Activated CD8-positive, alpha-beta memory T cell treated with anti-CD3 and anti-CD28 coated beads for 4 hours (primary cell): ENCODE results near the gene CROCC.
A peak's percentile ranks its signal among the peaks of the same experiment; 100 is the strongest.
"Not testable (repeated sequence)": the region's sequence is repeated elsewhere in the genome, so short reads cannot be mapped to it uniquely, and the experiment has no call there.

Experiments used
- DNase-seq, 2 donors: peaks; one replicate each; pipeline ENCODE4 v3.0.0-alpha.2; 2020; ENCODE audit warnings: low read depth in 2 of 2

The CROCC gene, protein sequence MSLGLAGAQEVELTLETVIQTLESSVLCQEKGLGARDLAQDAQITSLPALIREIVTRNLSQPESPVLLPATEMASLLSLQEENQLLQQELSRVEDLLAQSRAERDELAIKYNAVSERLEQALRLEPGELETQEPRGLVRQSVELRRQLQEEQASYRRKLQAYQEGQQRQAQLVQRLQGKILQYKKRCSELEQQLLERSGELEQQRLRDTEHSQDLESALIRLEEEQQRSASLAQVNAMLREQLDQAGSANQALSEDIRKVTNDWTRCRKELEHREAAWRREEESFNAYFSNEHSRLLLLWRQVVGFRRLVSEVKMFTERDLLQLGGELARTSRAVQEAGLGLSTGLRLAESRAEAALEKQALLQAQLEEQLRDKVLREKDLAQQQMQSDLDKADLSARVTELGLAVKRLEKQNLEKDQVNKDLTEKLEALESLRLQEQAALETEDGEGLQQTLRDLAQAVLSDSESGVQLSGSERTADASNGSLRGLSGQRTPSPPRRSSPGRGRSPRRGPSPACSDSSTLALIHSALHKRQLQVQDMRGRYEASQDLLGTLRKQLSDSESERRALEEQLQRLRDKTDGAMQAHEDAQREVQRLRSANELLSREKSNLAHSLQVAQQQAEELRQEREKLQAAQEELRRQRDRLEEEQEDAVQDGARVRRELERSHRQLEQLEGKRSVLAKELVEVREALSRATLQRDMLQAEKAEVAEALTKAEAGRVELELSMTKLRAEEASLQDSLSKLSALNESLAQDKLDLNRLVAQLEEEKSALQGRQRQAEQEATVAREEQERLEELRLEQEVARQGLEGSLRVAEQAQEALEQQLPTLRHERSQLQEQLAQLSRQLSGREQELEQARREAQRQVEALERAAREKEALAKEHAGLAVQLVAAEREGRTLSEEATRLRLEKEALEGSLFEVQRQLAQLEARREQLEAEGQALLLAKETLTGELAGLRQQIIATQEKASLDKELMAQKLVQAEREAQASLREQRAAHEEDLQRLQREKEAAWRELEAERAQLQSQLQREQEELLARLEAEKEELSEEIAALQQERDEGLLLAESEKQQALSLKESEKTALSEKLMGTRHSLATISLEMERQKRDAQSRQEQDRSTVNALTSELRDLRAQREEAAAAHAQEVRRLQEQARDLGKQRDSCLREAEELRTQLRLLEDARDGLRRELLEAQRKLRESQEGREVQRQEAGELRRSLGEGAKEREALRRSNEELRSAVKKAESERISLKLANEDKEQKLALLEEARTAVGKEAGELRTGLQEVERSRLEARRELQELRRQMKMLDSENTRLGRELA (N-terminal part only)

DNA sequence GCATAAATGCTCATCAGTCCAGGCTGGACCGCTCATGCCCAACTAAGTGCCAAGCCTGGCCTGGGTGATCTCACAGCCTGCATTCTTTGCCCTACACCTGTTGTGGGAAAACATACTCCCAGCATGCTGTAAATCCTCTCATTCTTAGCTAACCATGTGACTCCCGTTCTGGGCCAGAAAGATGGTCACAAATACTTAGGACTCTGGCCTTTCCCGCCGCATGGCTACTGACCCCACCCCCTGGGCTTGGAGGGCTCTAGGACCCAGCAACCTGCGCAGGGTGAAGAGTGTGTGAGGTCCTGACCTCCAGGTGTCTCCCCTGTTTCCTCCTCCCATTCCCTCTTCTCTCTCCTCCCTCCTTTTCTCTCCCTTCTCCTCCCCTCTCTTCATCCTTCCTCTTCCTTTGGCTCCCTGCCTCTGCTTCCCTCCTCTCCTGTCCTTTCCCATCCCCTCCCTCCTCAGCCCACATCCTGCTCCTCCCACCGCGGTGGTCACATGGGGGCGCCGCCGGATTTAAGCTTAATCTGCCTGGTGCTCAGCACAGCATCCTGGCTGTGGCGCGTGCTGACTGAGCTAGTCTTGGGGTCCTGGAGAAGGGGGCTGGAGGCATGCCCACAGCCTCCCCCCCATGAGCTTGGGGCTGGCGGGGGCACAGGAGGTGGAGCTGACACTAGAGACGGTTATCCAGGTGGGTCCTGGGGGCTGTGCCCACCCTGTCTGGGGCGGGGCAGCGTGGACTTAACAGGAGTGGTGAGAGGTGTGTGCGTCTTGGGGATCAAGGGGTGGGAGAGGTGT is at the start of gene CROCC:
Gene CROCC (plus strand): TSS at position 541 of the 795 bp plus-strand sequence. CDS start 88 bp downstream, at position 629.
- DNase-seq, result no peak

DNA sequence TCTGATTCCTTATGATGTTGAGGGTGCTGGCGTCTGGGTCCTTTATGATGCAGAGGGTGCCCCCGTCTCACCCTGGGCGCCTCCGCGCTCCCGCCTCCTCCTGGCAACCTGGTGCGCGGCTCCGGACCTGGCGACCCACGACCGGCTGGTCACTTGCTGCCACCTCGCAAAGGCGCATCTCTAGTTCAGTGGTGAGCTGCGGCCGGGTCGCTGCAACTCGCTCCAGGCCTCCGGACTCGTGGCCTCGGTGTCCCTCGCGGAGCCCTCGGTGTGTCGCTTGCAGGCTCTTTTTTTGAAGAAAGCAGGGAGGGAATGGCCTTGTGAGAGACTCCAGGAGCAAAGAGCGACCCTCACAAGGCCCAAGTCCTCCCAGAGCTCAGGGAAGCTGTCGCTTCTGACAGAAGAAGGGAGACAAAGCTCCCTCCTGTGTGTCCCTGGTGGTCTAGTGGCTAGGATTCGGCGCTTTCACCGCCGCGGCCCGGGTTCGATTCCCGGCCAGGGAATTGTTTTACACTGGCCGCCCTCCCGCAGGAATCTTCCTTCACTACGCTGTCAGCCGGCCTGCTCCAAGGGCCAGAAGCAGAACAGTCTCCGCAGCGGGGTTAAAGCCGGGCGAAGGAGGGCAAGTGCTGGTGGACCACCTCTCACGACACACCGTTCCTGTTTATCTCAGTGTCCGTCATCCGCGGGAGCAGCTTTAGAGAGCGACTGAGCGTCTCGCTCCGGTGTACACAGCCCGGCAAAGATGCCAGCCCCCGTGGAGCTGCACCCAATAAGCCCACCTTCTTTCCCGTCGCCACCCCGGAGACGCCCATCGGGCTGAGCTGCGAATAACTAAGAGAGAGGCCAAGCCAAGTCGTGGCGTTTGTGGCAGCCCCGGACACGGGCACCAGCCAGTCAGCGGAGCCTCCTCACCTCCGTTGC is 49.3 kb upstream of the CROCC start:
- not testable (repeated sequence) for DNase-seq

- peak; percentile 31 to 35 for DNase-seq
These were observed 48.5 kb upstream of the CROCC start for GRCh38 chr1:16873076-16873879.

GRCh38 chr1:16874968-16875765 is 46.6 kb upstream of the CROCC start:
- not testable (repeated sequence) for DNase-seq

- DNase-seq, result not testable (repeated sequence)
These were observed 40.0 kb upstream of the CROCC start for GRCh38 chr1:16881742-16882141.

GRCh38 chr1:16882986-16883385 is 38.7 kb upstream of the CROCC start:
- no peak for DNase-seq

- not testable (repeated sequence) for DNase-seq
These were observed 37.2 kb upstream of the CROCC start for GRCh38 chr1:16884487-16884886.

DNA sequence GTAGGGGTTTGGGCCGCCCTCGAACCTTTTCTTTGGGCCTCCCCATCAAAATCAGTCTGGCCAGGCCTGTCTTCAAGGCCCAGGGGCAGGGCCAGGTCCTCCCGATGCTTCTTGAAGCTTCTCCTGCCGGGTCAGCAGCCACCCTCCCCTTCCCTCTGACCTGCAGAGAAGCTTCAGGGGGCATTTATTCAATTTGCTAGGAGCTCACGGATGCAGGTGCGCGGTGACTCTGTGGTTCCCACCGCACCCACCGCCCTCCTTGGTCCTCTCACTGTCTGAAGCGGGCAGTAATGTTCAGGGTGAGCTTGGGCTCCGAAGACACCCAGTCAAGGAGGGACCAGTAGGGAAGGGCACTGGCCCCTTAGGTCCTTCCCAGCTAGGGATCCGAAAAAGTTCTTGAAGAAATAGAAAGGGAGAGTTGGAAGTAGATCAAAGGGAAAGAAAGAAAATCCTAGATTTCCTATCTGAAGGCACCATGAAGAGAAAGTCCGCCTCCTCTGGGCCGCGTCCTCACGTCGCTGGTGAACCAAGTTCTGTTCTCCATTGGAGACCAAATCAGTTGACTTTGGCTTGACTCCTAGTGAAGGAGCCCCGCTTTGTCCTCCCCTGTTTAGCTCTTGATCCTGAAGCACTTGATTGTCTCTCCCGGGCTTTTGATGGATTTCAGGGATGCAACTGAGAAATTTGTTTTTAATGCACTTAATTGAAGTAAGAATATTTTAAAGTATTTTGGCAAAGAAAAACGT is 34.7 kb upstream of the CROCC start:
- DNase-seq, result no peak

- DNase-seq, result no peak
These were observed 32.6 kb upstream of the CROCC start for GRCh38 chr1:16888860-16889816.

- DNase-seq, result not testable (repeated sequence)
These were observed 31.2 kb upstream of the CROCC start for GRCh38 chr1:16890539-16891021.

GRCh38 chr1:16891057-16891456 is 30.7 kb upstream of the CROCC start:
- DNase-seq, result not testable (repeated sequence)

DNA sequence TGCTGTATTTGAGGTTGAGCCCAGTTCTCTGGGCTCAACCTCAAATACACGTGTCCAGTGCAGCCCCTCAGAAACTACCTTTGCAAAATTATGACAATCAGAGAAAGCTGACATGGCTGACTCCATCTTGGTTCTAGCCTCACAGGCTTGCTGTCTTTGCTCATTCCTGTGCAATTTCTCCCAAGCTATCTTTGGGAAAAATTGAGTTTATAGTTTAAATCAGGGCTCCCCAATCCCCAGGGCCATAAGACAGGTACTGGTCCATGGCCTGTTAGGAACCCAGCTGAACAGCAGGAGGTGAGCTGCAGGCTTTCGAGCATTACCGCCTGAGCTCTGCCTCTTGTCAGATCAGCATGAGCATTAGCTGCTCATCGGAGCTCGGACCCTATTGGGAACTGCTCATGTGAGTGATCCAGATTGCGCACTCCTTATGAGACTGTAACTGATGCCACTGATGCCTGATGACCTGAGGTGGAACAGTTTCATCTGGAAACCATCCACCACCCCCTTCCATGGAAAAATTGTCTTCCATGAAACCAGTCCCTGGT is 28.7 kb upstream of the CROCC start:
- not testable (repeated sequence) for DNase-seq

GRCh38 chr1:16893796-16894195 is 27.9 kb upstream of the CROCC start:
- not testable (repeated sequence) for DNase-seq

DNA sequence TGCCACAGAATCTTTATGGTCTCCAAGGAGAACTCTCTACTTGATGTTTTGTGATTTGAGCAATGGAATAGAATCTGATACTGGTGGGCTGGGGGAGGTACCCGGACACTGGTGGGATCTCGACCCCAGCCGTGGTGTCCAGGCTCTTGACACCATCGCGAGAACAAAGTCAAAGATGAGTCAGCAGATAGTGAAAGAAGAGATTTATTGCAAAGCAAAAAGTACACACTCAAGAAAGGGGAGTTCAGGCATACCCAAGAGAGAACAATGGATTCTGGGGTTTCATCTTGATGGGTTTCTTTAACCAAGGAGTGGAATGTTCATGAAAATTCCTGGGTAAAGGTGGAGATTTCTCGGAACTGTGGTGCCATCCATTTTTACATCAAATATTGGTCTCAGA is 27.4 kb upstream of the CROCC start:
- DNase-seq, result not testable (repeated sequence)

GRCh38 chr1:16895233-16895597 is 26.5 kb upstream of the CROCC start:
- DNase-seq, result not testable (repeated sequence)
